GM21576 (cell line): ENCODE data around the gene SEMA3A.

Source experiments
- ATAC-seq: cut with Tn5 transposase; IDR thresholded peaks from one replicate; pipeline ENCODE4 v1.9.1; 2021; ENCODE audit warnings: mild to moderate bottlenecking, moderate library complexity; ENCODE audit not compliant: unreplicated experiment

The SEMA3A gene

GRCh38 chr7:84196084-84196503, 1.5 kb upstream of the SEMA3A start:
- ATAC-seq = no peak

- no peak for ATAC-seq
These were observed 889 bp upstream of the SEMA3A start for GRCh38 chr7:84195295-84196060.

- no peak for ATAC-seq
These were observed 842 bp downstream of the SEMA3A start for GRCh38 chr7:84193747-84194146.

GRCh38 chr7:84191842-84192241, 2.7 kb downstream of the SEMA3A start:
- no peak for ATAC-seq

GRCh38 chr7:84191261-84191660, 3.3 kb downstream of the SEMA3A start:
- ATAC-seq = no peak

- no peak for ATAC-seq
These were observed 4.4 kb downstream of the SEMA3A start for GRCh38 chr7:84190016-84190705.

- no peak for ATAC-seq
These were observed 5.7 kb downstream of the SEMA3A start for GRCh38 chr7:84188786-84189405.

GRCh38 chr7:84187813-84188510, 6.6 kb downstream of the SEMA3A start:
- no peak for ATAC-seq

GRCh38 chr7:84187087-84187805, 7.3 kb downstream of the SEMA3A start:
- no peak for ATAC-seq

GRCh38 chr7:84183741-84184140, 10.8 kb downstream of the SEMA3A start:
- ATAC-seq = no peak

GRCh38 chr7:84182301-84182700, 12.3 kb downstream of the SEMA3A start:
- ATAC-seq = no peak

GRCh38 chr7:84181628-84182027, 13.0 kb downstream of the SEMA3A start:
- ATAC-seq = no peak

GRCh38 chr7:84177758-84178412, 16.7 kb downstream of the SEMA3A start:
- no peak for ATAC-seq

GRCh38 chr7:84176716-84177115, 17.9 kb downstream of the SEMA3A start:
- no peak for ATAC-seq

- no peak for ATAC-seq
These were observed 19.1 kb downstream of the SEMA3A start for GRCh38 chr7:84175461-84175860.

GRCh38 chr7:84170646-84171045, 23.9 kb downstream of the SEMA3A start:
- no peak for ATAC-seq

- no peak for ATAC-seq
These were observed 32.0 kb downstream of the SEMA3A start for GRCh38 chr7:84162584-84162983.

GRCh38 chr7:84162125-84162524, 32.5 kb downstream of the SEMA3A start:
- ATAC-seq = no peak

- ATAC-seq = no peak
These were observed 33.2 kb downstream of the SEMA3A start for GRCh38 chr7:84161398-84161797.

GRCh38 chr7:84159435-84159834, 35.2 kb downstream of the SEMA3A start:
- no peak for ATAC-seq
